Measurements from ENCODE around the gene CPT1C.

The CPT1C gene

GRCh38 chr19:49682274-49682673 is 8.6 kb upstream of the CPT1C start:
- Histone ChIP-seq H3K27ac (no peak overlapping the region), H3K36me3 (replicated peaks) (peaks cover 45% of the 10 kb centered on the region), H3K4me3 (ENCODE audit: low read depth, low read length) (no peak overlapping the region), H3K27me3 (replicated peaks) (no peaks in the 10 kb centered on the region)
- DNase-seq = no peak
- in situ Hi-C loops (cut with HindIII; ENCODE audit: low pct_ligation_motif_present, low sequenced_read_pairs) = no loop called here
- TF ChIP-seq CTCF (IDR thresholded peaks at IDR 0.05; ENCODE audit: low read depth, low read length, missing control alignments) = no peak

GRCh38 chr19:49683814-49684250 is 7.1 kb upstream of the CPT1C start:
- H3K27ac ChIP-seq = no peak overlapping the region
- peaks cover 45% of the 10 kb centered on the region for H3K36me3 ChIP-seq (replicated peaks)
- TF ChIP-seq CTCF (IDR thresholded peaks at IDR 0.05; ENCODE audit: low read depth, low read length, missing control alignments) = no peak
- DNase-seq = no peak
- no peak overlapping the region for H3K4me3 ChIP-seq (ENCODE audit: low read depth, low read length)
- in situ Hi-C loops (cut with HindIII; ENCODE audit: low pct_ligation_motif_present, low sequenced_read_pairs) = no loop called here
- no peaks in the 10 kb centered on the region for H3K27me3 ChIP-seq (replicated peaks)

- no peak for DNase-seq
- in situ Hi-C loops (cut with HindIII; ENCODE audit: low pct_ligation_motif_present, low sequenced_read_pairs) = no loop called here
- Histone ChIP-seq H3K36me3 (replicated peaks) (peaks cover 45% of the 10 kb centered on the region), H3K27me3 (replicated peaks) (no peaks in the 10 kb centered on the region), H3K27ac (no peak overlapping the region), H3K4me3 (ENCODE audit: low read depth, low read length) (no peak overlapping the region)
- peak; percentile 63 for TF ChIP-seq CTCF (IDR thresholded peaks at IDR 0.05; ENCODE audit: low read depth, low read length, missing control alignments)
Observed at GRCh38 chr19:49684251-49684982, 6.5 kb upstream of the CPT1C start.

- Histone ChIP-seq H3K36me3 (replicated peaks) (peaks cover 45% of the 10 kb centered on the region), H3K27ac (no peak overlapping the region), H3K4me3 (ENCODE audit: low read depth, low read length) (no peak overlapping the region), H3K27me3 (replicated peaks) (no peaks in the 10 kb centered on the region)
- in situ Hi-C loops (cut with HindIII; ENCODE audit: low pct_ligation_motif_present, low sequenced_read_pairs) = no loop called here
- DNase-seq = no peak
- TF ChIP-seq CTCF (IDR thresholded peaks at IDR 0.05; ENCODE audit: low read depth, low read length, missing control alignments) = peak; percentile 18
Observed at GRCh38 chr19:49684983-49685553, 5.8 kb upstream of the CPT1C start.

DNA sequence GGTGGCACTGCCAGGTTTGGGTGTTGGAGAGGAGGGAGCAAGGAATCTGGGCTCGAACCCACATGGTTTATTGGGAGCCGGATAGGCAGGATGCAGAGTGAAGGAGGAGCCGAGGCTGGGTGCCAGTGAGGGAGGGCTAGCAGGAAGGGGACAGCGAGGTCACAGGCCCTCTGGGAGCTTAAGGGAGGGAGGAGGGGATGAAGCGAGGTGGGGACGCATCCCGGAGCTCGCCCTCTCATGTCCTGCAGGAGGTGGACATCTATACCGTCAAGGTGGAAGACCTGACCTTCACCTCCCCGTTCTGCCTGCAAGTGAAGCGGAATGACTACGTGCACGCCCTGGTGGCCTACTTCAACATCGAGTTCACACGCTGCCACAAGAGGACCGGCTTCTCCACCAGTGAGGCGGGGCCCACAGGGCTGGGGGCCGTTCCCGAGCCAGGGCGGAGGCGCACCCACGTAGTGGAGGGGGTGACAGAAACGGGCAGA is 5.0 kb upstream of the CPT1C start:
- no peak for TF ChIP-seq CTCF (IDR thresholded peaks at IDR 0.05; ENCODE audit: low read depth, low read length, missing control alignments)
- in situ Hi-C loops (cut with HindIII; ENCODE audit: low pct_ligation_motif_present, low sequenced_read_pairs) = no loop called here
- no peaks in the 10 kb centered on the region for H3K27me3 ChIP-seq (replicated peaks)
- no peak overlapping the region for H3K4me3 ChIP-seq (ENCODE audit: low read depth, low read length)
- DNase-seq = no peak
- no peak overlapping the region for H3K27ac ChIP-seq
- peaks cover 45% of the 10 kb centered on the region for H3K36me3 ChIP-seq (replicated peaks)
